HepG2 (cell line): ENCODE data around the gene LRRC45. TPM values are rescaled to one million over a fixed set of nuclear protein-coding genes. Genes with fewer than 3 reads are reported as not detected.

Experiments
- ATAC-seq: fragments of 200-7000 bp; cut with Tn5 transposase; 3 replicates; pipeline ENCODE4 v1.9.1; 2020; ENCODE audit warnings: mild to moderate bottlenecking, moderate library complexity
- BruUV-seq: library from RNA; stranded (reverse); fragments of 400-500 nt; replicated peaks from 2 replicates; lab custom pipeline; 2021; lab: Mats Ljungman, UMichigan
- CTCF ChIA-PET: fragments of 300-600 bp; formaldehyde crosslinking; extraction: SDS; loops from one replicate; lab custom pipeline; 2021; ENCODE audit warnings: low total read pairs, inconsistent platforms, low intra/inter-chr PET ratio; lab: Yijun Ruan, JAX
- POLR2A ChIA-PET: fragments of 350-600 bp; sonication (Branson Sonifier 250); formaldehyde crosslinking; loops from one replicate; lab custom pipeline; 2020; ENCODE audit warnings: antibody characterized with exemption, inconsistent platforms; lab: Yijun Ruan, JAX
- DNase-seq: peaks from one replicate; pipeline ENCODE4 v3.0.0-alpha.2; 2015; ENCODE audit warnings: low spot score
- FAIRE-seq: peaks from 3 replicates; lab custom pipeline; 2011; peaks lifted over from hg19 to GRCh38; lab: Jason Lieb, UNC
- H2AFZ ChIP-seq: one replicate; pipeline ENCODE4 v1.6.1; 2011; ENCODE audit warnings: low read length, inconsistent platforms
- H3K27ac ChIP-seq: fragments of 300-600 bp; 3 replicates; pipeline ENCODE4 v1.8.0; 2011; ENCODE audit warnings: mixed run types, mild to moderate bottlenecking, mixed read lengths, low read length, inconsistent platforms; ENCODE audit not compliant: insufficient read depth; ENCODE audit errors: extremely low read length
- H3K27me3 ChIP-seq, 2 experiments: fragments of 200-600 bp in 1 of 2; 2 replicates in 1 of 2; 3 replicates in 1 of 2; pipeline versions ENCODE4 v1.6.0 to v1.8.0; 2011; ENCODE audit warnings: low read length in 2 of 2, mild to moderate bottlenecking in 2 of 2, moderate library complexity in 2 of 2, inconsistent platforms in 1 of 2; ENCODE audit not compliant: insufficient read depth in 2 of 2, control insufficient read depth in 1 of 2
- H3K36me3 ChIP-seq, 2 experiments: fragments of 200-600 bp in 1 of 2; replicated peaks in 1 of 2; 2 replicates in 1 of 2; 3 replicates in 1 of 2; pipeline versions ENCODE4 v1.5.1 to v1.8.0; 2011; ENCODE audit warnings: low read length in 2 of 2, inconsistent platforms in 1 of 2; ENCODE audit not compliant: insufficient read depth in 2 of 2, control insufficient read depth in 1 of 2
- H3K4me1 ChIP-seq: 2 replicates; pipeline ENCODE4 v1.5.1; 2012; ENCODE audit warnings: low read length, inconsistent platforms; ENCODE audit not compliant: insufficient read depth
- H3K4me2 ChIP-seq: 2 replicates; pipeline ENCODE4 v1.6.0; 2011; ENCODE audit warnings: low read depth, low read length, inconsistent platforms
- H3K4me3 ChIP-seq, 3 experiments: fragments of 200-600 bp in 1 of 3; sonication (generic), shearing (Covaris generic) in 1 of 3; replicated peaks in 1 of 3; 2 replicates each; pipeline ENCODE4 v1.5.1; 2011 to 2016; ENCODE audit warnings: low read length in 3 of 3, inconsistent platforms in 2 of 3, low read depth in 2 of 3, mild to moderate bottlenecking in 2 of 3, control low read depth in 1 of 3, mixed read lengths in 1 of 3; ENCODE audit not compliant: insufficient read depth in 1 of 3
- H3K79me2 ChIP-seq: one replicate; pipeline ENCODE4 v1.6.1; 2011; ENCODE audit warnings: low read length, inconsistent platforms; ENCODE audit not compliant: insufficient read depth
- H3K9ac ChIP-seq: 2 replicates; pipeline ENCODE4 v1.6.0; 2011; ENCODE audit warnings: mild to moderate bottlenecking, low read depth, low read length, inconsistent platforms; ENCODE audit not compliant: insufficient read depth
- H3K9me3 ChIP-seq: 2 replicates; pipeline ENCODE4 v1.5.1; 2012; ENCODE audit warnings: mild to moderate bottlenecking, low read length
- H4K20me1 ChIP-seq: 2 replicates; pipeline ENCODE4 v1.6.0; 2011; ENCODE audit warnings: inconsistent platforms, mild to moderate bottlenecking, low read length, moderate library complexity; ENCODE audit not compliant: insufficient read depth
- ATF7-NPFF ChIP-seq: sonication (generic); formaldehyde crosslinking; IDR thresholded peaks from 2 replicates; pipeline ENCODE4 v1.8.1; 2023; ENCODE audit warnings: mild to moderate bottlenecking, low read depth, missing genetic modification reagents, moderate library complexity
- CHD2 ChIP-seq: IDR thresholded peaks from 2 replicates; pipeline ENCODE4 v1.6.1; 2011; ENCODE audit warnings: low read depth, low read length, improper control_type of control experiment
- HOXA3 ChIP-seq: sonication (generic); formaldehyde crosslinking; IDR thresholded peaks from 2 replicates; pipeline ENCODE4 v1.5.0; 2020; ENCODE audit warnings: missing genetic modification reagents
- IRF2 ChIP-seq: IDR thresholded peaks from 2 replicates; pipeline ENCODE4 v1.6.1; 2018; ENCODE audit warnings: missing genetic modification reagents, missing compliant biosample characterization
- ISX ChIP-seq: sonication (generic); formaldehyde crosslinking; conservative IDR thresholded peaks from 2 replicates; pipeline ENCODE4 v1.5.0; 2020; ENCODE audit warnings: missing genetic modification reagents
- TSC22D2 ChIP-seq: sonication (generic); formaldehyde crosslinking; IDR thresholded peaks from 2 replicates; pipeline ENCODE4 v1.5.1; 2020; ENCODE audit warnings: missing genetic modification reagents, mild to moderate bottlenecking, borderline replicate concordance
- ZNF484 ChIP-seq: sonication (generic); formaldehyde crosslinking; IDR thresholded peaks from 2 replicates; pipeline ENCODE4 v1.5.1; 2020; ENCODE audit warnings: mild to moderate bottlenecking, low read depth, missing genetic modification reagents, borderline replicate concordance
- ZNF562 ChIP-seq: sonication (generic); formaldehyde crosslinking; IDR thresholded peaks from 2 replicates; pipeline ENCODE4 v1.8.0; 2022; ENCODE audit warnings: missing genetic modification reagents, borderline replicate concordance
- ZNF83 ChIP-seq: sonication (generic); formaldehyde crosslinking; IDR thresholded peaks from 2 replicates; pipeline ENCODE4 v1.4.0; 2020; ENCODE audit warnings: missing genetic modification reagents, mild to moderate bottlenecking, borderline replicate concordance
- WGBS: methylation state at CpG from one replicate; pipeline ENCODE4 v1.1.6; 2017; ENCODE audit warnings: low lambda C conversion rate; 5-methylcytosine and 5-hydroxymethylcytosine counted together
- in situ Hi-C: cut with HindIII; loops from 2 replicates; pipeline ENCODE4 v1.10.0; 2017; ENCODE audit warnings: low pct_unique_long_range_greater_than_20kb; ENCODE audit not compliant: extremely low pct_ligation_motif_present
- intact Hi-C: fragments of 100-400 bp; cut with micrococcal nuclease; formaldehyde crosslinking; loops from one replicate; pipeline ENCODE4 v1.10.0; 2022; ENCODE audit not compliant: unreplicated experiment
- polyA plus RNA-seq, 8 experiments: library from polyadenylated mRNA; depleted of rRNA in 3 of 8; stranded (reverse) in 7 of 8; unstranded in 1 of 8; fragments of >200 nt; fragmentation: Illumina TruSeq in 4 of 8; extraction: Trizol in 4 of 8; gene quantifications; 2 replicates each; pipeline versions ENCODE4 v1.2.1 to v1.2.3, GENCODE V29; 2011 to 2016; ENCODE audit warnings: low read depth in 4 of 8, missing spikeins in 1 of 8, mixed read lengths in 1 of 8; ENCODE audit not compliant: insufficient read depth in 1 of 8
- total RNA-seq, 5 experiments: library from RNA; depleted of rRNA; stranded (reverse); fragments of >200 nt; fragmentation: Illumina TruSeq; extraction: Trizol; gene quantifications; 2 replicates each; pipeline ENCODE4 v1.2.3, GENCODE V29; 2016; ENCODE audit warnings: low read depth in 1 of 5
- TF ChIP-seq, protein P1 (sequence below): sonication (generic); formaldehyde crosslinking; IDR thresholded peaks from 2 replicates; pipeline ENCODE4 v1.4.0; 2020; ENCODE audit warnings: missing genetic modification reagents
- TF ChIP-seq, protein P2 (sequence below): sonication (generic); formaldehyde crosslinking; IDR thresholded peaks from 2 replicates; pipeline ENCODE4 v1.4.0; 2020; ENCODE audit warnings: missing genetic modification reagents

Gene LRRC45
- total and polyA plus RNA-seq, 2 of the 13 experiments (the other 11 are each of a cell fraction or from before 2014, with no cell fraction given) = 11.6 to 48.1 TPM

GRCh38 chr17:82028246-82028645, 5.1 kb downstream of the LRRC45 start:
- ATAC-seq (no peak), DNase-seq (no peak), FAIRE-seq (no peak)
- Histone ChIP-seq H3K9ac (no peak overlapping the region), H3K4me2 (no peak overlapping the region), H3K36me3 (peaks cover 9 to 11% of the 10 kb centered on the region in 2 experiments; a peak in 4 of 5 replicates), H3K79me2 (peaks cover 13% of the 10 kb centered on the region), H2AFZ (no peak overlapping the region), H3K27me3 (no peaks in the 10 kb centered on the region), H4K20me1 (no peaks in the 10 kb centered on the region), H3K9me3 (no peaks in the 10 kb centered on the region), H3K4me3 (no peak overlapping the region), H3K27ac (no peak overlapping the region), H3K4me1 (peaks cover 33% of the 10 kb centered on the region)
- 100% methylated on average over 8 of the region's 13 CpGs for WGBS
- in situ Hi-C loops (no loop called here), intact Hi-C loops (no loop called here)
- TF ChIP-seq ZNF484 (CRISPR knock-in tag) (no peak), ZNF83 (CRISPR knock-in tag) (no peak), TSC22D2 (no peak), ISX (CRISPR knock-in tag) (no peak), ZNF562 (CRISPR knock-in tag) (no peak), ATF7-NPFF (CRISPR knock-in tag) (no peak), CHD2 (no peak), IRF2 (CRISPR knock-in tag) (no peak), HOXA3 (CRISPR knock-in tag) (no peak)
- TF ChIP-seq, protein P1, sequence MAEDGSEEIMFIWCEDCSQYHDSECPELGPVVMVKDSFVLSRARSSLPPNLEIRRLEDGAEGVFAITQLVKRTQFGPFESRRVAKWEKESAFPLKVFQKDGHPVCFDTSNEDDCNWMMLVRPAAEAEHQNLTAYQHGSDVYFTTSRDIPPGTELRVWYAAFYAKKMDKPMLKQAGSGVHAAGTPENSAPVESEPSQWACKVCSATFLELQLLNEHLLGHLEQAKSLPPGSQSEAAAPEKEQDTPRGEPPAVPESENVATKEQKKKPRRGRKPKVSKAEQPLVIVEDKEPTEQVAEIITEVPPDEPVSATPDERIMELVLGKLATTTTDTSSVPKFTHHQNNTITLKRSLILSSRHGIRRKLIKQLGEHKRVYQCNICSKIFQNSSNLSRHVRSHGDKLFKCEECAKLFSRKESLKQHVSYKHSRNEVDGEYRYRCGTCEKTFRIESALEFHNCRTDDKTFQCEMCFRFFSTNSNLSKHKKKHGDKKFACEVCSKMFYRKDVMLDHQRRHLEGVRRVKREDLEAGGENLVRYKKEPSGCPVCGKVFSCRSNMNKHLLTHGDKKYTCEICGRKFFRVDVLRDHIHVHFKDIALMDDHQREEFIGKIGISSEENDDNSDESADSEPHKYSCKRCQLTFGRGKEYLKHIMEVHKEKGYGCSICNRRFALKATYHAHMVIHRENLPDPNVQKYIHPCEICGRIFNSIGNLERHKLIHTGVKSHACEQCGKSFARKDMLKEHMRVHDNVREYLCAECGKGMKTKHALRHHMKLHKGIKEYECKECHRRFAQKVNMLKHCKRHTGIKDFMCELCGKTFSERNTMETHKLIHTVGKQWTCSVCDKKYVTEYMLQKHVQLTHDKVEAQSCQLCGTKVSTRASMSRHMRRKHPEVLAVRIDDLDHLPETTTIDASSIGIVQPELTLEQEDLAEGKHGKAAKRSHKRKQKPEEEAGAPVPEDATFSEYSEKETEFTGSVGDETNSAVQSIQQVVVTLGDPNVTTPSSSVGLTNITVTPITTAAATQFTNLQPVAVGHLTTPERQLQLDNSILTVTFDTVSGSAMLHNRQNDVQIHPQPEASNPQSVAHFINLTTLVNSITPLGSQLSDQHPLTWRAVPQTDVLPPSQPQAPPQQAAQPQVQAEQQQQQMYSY (CRISPR knock-in tag) = no peak
- TF ChIP-seq, protein P2, sequence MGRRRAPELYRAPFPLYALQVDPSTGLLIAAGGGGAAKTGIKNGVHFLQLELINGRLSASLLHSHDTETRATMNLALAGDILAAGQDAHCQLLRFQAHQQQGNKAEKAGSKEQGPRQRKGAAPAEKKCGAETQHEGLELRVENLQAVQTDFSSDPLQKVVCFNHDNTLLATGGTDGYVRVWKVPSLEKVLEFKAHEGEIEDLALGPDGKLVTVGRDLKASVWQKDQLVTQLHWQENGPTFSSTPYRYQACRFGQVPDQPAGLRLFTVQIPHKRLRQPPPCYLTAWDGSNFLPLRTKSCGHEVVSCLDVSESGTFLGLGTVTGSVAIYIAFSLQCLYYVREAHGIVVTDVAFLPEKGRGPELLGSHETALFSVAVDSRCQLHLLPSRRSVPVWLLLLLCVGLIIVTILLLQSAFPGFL (CRISPR knock-in tag) = no peak
- CTCF ChIA-PET = no interaction called here
- POLR2A ChIA-PET = interaction anchor here (2.2 kb wide), 1 partner anchor 9 kb away, joined by 7 read pairs; the partner anchor contains the start of gene DCXR
- BruUV-seq = no TSS peak
